Fibroblast of villous mesenchyme (primary cell): Measurements from ENCODE around the gene PRDM7. TPM values are rescaled to one million over a fixed set of nuclear protein-coding genes. Genes with fewer than 3 reads are reported as not detected.
A peak's percentile ranks its signal among the peaks of the same experiment; 100 is the strongest.

Source experiments
- DNase-seq: peaks from one replicate; pipeline ENCODE4 v3.0.0-alpha.2; 2010; ENCODE audit warnings: low read depth
- H3K4me3 ChIP-seq: 2 replicates; pipeline ENCODE4 v1.5.1; 2011; ENCODE audit warnings: low read depth, mild to moderate bottlenecking, low read length
- total RNA-seq: library from RNA; depleted of rRNA; stranded (reverse); fragments of >200 nt; gene quantifications from 2 replicates; pipeline ENCODE4 v1.2.3, GENCODE V29; 2012
- TF ChIP-seq, protein P1 (sequence below): IDR thresholded peaks from 2 replicates; pipeline ENCODE4 v1.5.1; 2012; ENCODE audit warnings: low read depth, mild to moderate bottlenecking, low read length; ENCODE audit not compliant: insufficient read depth

Gene PRDM7
- total RNA-seq, 1 donor, result not detected

DNA sequence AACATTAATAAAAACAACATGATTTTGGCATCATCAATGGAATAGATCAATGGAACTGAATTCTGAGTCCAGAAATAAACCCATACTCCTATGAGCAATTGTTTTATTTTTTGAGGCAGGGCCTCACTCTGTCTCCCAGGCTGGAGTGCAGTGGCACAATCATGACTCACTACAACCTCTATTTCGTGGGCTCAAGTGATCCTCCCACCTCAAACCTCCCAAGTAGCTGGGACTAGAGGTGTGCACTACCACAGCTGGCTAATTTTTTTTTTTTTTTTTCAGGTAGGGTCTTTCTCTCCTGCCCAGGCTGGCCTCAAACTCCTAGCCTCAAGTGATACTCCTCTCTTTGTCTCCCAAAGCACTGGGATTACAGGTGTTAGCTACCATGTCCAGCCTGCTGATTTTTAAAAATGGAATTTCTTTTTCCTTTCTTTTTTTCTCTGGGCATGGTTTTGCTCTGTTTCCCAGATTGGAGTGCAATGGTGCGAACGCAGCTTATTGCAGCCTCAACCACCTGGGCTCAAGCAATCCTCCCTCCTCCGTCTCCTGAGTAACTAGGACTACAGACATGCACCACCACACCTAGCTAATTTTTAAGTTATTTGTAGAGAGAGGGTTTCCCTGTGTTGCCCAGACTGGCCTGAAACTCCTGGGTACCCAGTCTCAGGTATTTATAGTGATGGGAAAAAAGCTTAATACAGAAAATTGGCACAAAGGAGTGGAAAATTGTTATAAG, 7.3 kb upstream of the PRDM7 start:
- TF ChIP-seq, protein P1, sequence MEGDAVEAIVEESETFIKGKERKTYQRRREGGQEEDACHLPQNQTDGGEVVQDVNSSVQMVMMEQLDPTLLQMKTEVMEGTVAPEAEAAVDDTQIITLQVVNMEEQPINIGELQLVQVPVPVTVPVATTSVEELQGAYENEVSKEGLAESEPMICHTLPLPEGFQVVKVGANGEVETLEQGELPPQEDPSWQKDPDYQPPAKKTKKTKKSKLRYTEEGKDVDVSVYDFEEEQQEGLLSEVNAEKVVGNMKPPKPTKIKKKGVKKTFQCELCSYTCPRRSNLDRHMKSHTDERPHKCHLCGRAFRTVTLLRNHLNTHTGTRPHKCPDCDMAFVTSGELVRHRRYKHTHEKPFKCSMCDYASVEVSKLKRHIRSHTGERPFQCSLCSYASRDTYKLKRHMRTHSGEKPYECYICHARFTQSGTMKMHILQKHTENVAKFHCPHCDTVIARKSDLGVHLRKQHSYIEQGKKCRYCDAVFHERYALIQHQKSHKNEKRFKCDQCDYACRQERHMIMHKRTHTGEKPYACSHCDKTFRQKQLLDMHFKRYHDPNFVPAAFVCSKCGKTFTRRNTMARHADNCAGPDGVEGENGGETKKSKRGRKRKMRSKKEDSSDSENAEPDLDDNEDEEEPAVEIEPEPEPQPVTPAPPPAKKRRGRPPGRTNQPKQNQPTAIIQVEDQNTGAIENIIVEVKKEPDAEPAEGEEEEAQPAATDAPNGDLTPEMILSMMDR, result no peak
- no peak for DNase-seq
- no peak overlapping the region for H3K4me3 ChIP-seq

DNA sequence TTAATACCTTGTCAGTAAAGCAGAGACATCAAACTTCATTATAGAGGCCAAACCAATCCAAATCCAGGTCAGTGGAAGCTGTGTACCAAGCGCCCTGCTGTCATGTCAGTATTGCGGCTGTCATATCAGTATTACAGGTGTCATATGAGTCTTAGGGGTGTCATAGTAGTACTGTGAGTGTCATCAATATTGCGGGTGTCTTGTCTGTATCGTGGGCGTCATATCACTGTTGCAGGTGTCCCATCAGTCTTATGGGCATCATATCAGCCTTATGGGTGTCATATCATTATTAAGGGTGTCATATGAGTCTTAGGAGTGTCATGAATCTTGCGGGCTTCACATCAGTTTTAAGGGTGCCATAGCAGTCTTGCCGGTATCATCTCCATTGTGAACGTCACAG, 6.0 kb upstream of the PRDM7 start:
- TF ChIP-seq, protein P1, result no peak
- H3K4me3 ChIP-seq, result no peak overlapping the region
- DNase-seq, result no peak

DNA sequence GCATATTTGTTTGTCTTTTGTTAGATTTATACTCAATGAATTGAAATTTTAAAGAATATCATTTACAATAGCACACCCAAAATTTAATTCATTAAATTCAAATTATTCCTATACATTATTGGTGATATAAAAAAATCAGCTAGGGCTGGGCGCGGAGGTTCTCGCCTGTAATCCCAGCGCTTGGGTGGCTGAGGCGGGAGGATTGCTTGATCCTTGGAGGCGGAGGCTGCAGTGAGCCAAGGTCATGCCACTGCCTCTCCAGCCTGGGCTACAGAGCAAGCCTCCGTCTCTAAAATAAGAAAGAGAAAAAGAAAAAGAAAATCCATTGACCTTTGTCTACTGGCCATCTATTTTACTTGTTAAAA, 4.5 kb upstream of the PRDM7 start:
- no peak overlapping the region for H3K4me3 ChIP-seq
- TF ChIP-seq, protein P1, result no peak
- DNase-seq, result no peak

DNA sequence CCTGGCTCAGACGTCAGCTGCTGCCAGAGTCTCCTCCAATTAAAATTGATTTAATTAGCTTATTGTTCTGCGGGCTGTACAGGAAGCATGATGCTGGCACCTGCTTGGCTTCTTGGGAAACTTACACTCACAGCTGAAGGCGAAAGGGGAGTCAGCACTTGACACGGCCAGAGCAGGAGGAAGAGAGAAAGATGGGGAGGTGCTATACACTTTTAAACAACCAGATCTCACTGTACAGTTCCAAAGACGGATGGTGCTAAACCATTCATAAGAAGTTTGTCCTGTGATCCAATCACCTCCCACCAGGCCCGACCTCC, 1.4 kb upstream of the PRDM7 start:
- TF ChIP-seq, protein P1, result no peak
- no peak overlapping the region for H3K4me3 ChIP-seq
- DNase-seq, result no peak

DNA sequence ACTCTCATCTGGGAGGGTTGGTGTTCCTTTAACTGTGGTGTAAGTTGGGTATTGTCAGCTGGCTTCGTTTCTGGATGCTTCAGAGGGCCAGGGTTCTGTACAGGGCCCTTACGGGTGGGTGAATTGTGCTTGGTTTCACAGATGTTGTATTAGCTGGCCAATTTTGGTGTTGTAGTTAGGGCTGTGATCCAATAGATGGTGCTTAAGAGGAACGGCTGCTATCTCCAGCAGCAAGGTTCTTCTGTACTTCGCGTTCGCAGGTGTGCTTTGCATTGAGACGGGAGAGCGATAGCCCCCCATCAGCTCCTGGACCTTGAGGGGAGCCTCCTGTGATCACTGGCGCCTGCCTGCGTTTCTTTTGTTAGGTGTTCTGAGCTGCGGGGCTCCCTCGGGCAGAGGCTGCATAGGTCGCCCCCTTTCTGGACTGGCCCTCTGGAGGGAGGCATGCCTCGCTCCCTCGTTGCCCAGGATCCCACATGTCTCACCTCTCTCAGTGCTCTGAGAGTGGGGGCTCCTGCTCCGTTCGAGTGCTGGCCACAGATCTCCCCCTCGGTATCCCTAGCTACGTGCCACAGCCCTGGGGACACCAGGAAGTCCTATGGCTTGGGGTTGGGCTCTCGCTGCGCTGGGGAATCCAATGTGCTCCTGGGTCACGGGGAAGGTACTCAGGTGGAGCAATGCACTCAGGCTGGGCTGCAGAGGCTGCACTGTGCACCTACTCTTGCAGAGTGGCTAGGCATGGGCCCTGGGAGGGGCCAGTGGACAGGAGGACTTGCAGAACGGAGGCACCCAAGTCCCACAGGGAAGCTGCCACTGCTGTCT, 837 bp upstream of the PRDM7 start:
- peak overlapping the region; percentile 51 for H3K4me3 ChIP-seq
- TF ChIP-seq, protein P1, result no peak
- DNase-seq, result no peak

DNA sequence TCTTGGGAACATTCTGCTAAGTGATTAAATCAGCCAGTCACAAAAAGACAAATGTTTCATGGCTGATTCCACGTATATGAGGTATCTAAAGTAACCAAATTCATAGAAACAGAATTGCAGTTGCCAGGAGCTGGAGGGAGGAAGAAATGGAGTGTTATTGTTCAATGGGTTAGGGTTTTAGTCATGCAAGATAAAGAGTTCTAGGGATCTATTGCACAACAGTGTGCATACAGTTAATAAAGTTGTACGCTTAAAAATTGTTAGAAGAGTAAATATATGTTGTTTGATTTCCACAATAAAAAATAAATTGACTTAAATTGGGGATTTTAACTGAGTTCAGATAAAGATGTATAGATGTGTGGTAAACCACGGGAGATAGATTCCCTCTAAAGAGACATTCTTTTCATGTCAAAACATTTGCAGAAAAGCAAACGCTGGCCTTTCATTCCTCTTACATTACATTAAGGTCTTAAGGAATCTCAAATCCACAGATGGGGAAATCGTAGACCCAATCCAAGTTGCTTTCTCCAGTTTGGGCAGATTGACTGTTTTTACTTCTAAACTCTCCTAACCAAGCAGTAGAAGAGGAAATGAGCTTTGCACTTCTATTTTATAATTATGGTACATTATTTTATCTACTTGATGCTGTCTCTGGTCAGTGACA, 4.6 kb downstream of the PRDM7 start:
- TF ChIP-seq, protein P1, result no peak

More for the DNA sequence above, 4.6 kb downstream of the PRDM7 start:
- no peak overlapping the region for H3K4me3 ChIP-seq
- peak; percentile 18 for DNase-seq
